Epithelial cell of esophagus (primary cell): ENCODE results near the gene GABBR2.
"Not testable (repeated sequence)": the region's sequence is repeated elsewhere in the genome, so short reads cannot be mapped to it uniquely, and the experiment has no call there.

Source experiments
- DNase-seq: peaks from one replicate; pipeline ENCODE4 v3.0.0; 2010; ENCODE audit warnings: low read depth
- H3K4me3 ChIP-seq: 2 replicates; pipeline ENCODE4 v1.5.1; 2011; ENCODE audit warnings: mild to moderate bottlenecking, low read length, control low read depth
- CTCF ChIP-seq: IDR thresholded peaks from 2 replicates; pipeline ENCODE4 v1.5.1; 2011; ENCODE audit warnings: low read depth, mild to moderate bottlenecking, low read length, control low read depth, inconsistent platforms; ENCODE audit not compliant: insufficient read depth; ENCODE audit errors: missing control alignments

Gene GABBR2

GRCh38 chr9:98276907-98277469, 431.7 kb downstream of the GABBR2 start:
- no peak for TF ChIP-seq CTCF
- DNase-seq: no peak
- H3K4me3 ChIP-seq: no peak overlapping the region

- no peak for DNase-seq
- no peak overlapping the region for H3K4me3 ChIP-seq
- TF ChIP-seq CTCF: no peak
Observed at GRCh38 chr9:98275159-98275558, 433.6 kb downstream of the GABBR2 start.

GRCh38 chr9:98272083-98272482, 436.7 kb downstream of the GABBR2 start:
- DNase-seq: no peak
- TF ChIP-seq CTCF: no peak
- no peak overlapping the region for H3K4me3 ChIP-seq

GRCh38 chr9:98271479-98271878, 437.3 kb downstream of the GABBR2 start:
- no peak for TF ChIP-seq CTCF
- no peak overlapping the region for H3K4me3 ChIP-seq
- no peak for DNase-seq

- H3K4me3 ChIP-seq, DNase-seq: not testable (repeated sequence)
Observed at GRCh38 chr9:98270284-98270683, 438.5 kb downstream of the GABBR2 start.

GRCh38 chr9:98269652-98270051, 439.1 kb downstream of the GABBR2 start:
- H3K4me3 ChIP-seq, DNase-seq: not testable (repeated sequence)

- not testable (repeated sequence) for H3K4me3 ChIP-seq, DNase-seq
Observed at GRCh38 chr9:98267556-98267955, 441.2 kb downstream of the GABBR2 start.

- TF ChIP-seq CTCF: no peak
- no peak for DNase-seq
- H3K4me3 ChIP-seq: no peak overlapping the region
Observed at GRCh38 chr9:98264516-98264915, 444.2 kb downstream of the GABBR2 start.
